Measurements from ENCODE around the gene ST8SIA3. TPM values are rescaled to one million over a fixed set of nuclear protein-coding genes. Genes with fewer than 3 reads are reported as not detected.

The ST8SIA3 gene
- total RNA-seq = not detected
- not detected for polyA plus RNA-seq

- H3K36me3 Mint-ChIP-seq = no peaks in the 10 kb centered on the region
- ATAC-seq (ENCODE audit: low read depth in 2 of 2) = no peak
- peaks cover 18% of the 10 kb centered on the region for H3K27me3 ChIP-seq (ENCODE audit: control insufficient read depth, insufficient read depth, low read length)
- no peak within 1 kb of the TSS for H3K27ac ChIP-seq (ENCODE audit: insufficient read depth, low read length, poor library complexity, severe bottlenecking)
- peaks cover 53% of the 10 kb centered on the region for H3K27me3 Mint-ChIP-seq
- H3K36me3 ChIP-seq (ENCODE audit: control insufficient read depth, insufficient read depth, low read length) = no peaks in the 10 kb centered on the region
- H3K9me3 Mint-ChIP-seq = peaks cover 0 to 10% (median 3%) of the 10 kb centered on the region in 7 donors
- peaks cover 0 to 4% (median 0%) of the 10 kb centered on the region in 4 donors for H3K4me1 Mint-ChIP-seq
- H3K4me1 ChIP-seq (ENCODE audit: control insufficient read depth, insufficient read depth, low read length, poor library complexity, severe bottlenecking) = no peaks in the 10 kb centered on the region
- DNase-seq = no peak
- H3K9me3 ChIP-seq (ENCODE audit: control insufficient read depth in 2 of 2, low read length in 2 of 2) = no peaks in the 10 kb centered on the region
- no peak within 1 kb of the TSS for H3K4me3 ChIP-seq (ENCODE audit: low read depth, low read length)
- H3K4me3 Mint-ChIP-seq = peak within 1 kb of the TSS in 1 of 4 donors; percentile 17
- H3K27ac Mint-ChIP-seq = no peak within 1 kb of the TSS
Observed at GRCh38 chr18:57352271-57352701, at the start of gene ST8SIA3. TSS of gene ST8SIA3 (plus strand) at chr18:57352557. CDS start at chr18:57352847, 290 bp downstream.

GRCh38 chr18:57311472-57311871, 40.9 kb upstream of the ST8SIA3 start:
- H3K4me3 ChIP-seq (ENCODE audit: low read depth, low read length) = no peak overlapping the region
- no peaks in the 10 kb centered on the region for H3K36me3 ChIP-seq (ENCODE audit: control insufficient read depth, insufficient read depth, low read length)
- H3K27me3 Mint-ChIP-seq = no peaks in the 10 kb centered on the region
- H3K9me3 Mint-ChIP-seq = peaks cover 0 to 3% (median 0%) of the 10 kb centered on the region in 7 donors
- ATAC-seq (ENCODE audit: low read depth in 2 of 2) (no peak), DNase-seq (no peak)
- no peaks in the 10 kb centered on the region for H3K9me3 ChIP-seq (ENCODE audit: control insufficient read depth in 2 of 2, low read length in 2 of 2)
- no peaks in the 10 kb centered on the region for H3K4me1 ChIP-seq (ENCODE audit: control insufficient read depth, insufficient read depth, low read length, poor library complexity, severe bottlenecking)
- H3K4me3 Mint-ChIP-seq = no peak overlapping the region
- no peak overlapping the region for H3K27ac Mint-ChIP-seq
- no peak overlapping the region for H3K27ac ChIP-seq (ENCODE audit: insufficient read depth, low read length, poor library complexity, severe bottlenecking)
- H3K27me3 ChIP-seq (ENCODE audit: control insufficient read depth, insufficient read depth, low read length) = no peaks in the 10 kb centered on the region
- no peaks in the 10 kb centered on the region for H3K36me3 Mint-ChIP-seq
- H3K4me1 Mint-ChIP-seq = no peaks in the 10 kb centered on the region

- H3K27ac Mint-ChIP-seq = no peak overlapping the region
- ATAC-seq (ENCODE audit: low read depth in 2 of 2) = no peak
- no peaks in the 10 kb centered on the region for H3K9me3 ChIP-seq (ENCODE audit: control insufficient read depth in 2 of 2, low read length in 2 of 2)
- no peak overlapping the region for H3K4me3 ChIP-seq (ENCODE audit: low read depth, low read length)
- no peaks in the 10 kb centered on the region for H3K4me1 Mint-ChIP-seq
- no peaks in the 10 kb centered on the region for H3K36me3 ChIP-seq (ENCODE audit: control insufficient read depth, insufficient read depth, low read length)
- DNase-seq = no peak
- H3K36me3 Mint-ChIP-seq = no peaks in the 10 kb centered on the region
- no peaks in the 10 kb centered on the region for H3K27me3 Mint-ChIP-seq
- no peaks in the 10 kb centered on the region for H3K27me3 ChIP-seq (ENCODE audit: control insufficient read depth, insufficient read depth, low read length)
- H3K27ac ChIP-seq (ENCODE audit: insufficient read depth, low read length, poor library complexity, severe bottlenecking) = no peak overlapping the region
- H3K4me3 Mint-ChIP-seq = no peak overlapping the region
- H3K4me1 ChIP-seq (ENCODE audit: control insufficient read depth, insufficient read depth, low read length, poor library complexity, severe bottlenecking) = no peaks in the 10 kb centered on the region
- H3K9me3 Mint-ChIP-seq = peaks cover 0 to 4% (median 0%) of the 10 kb centered on the region in 7 donors
Observed at GRCh38 chr18:57312346-57313144, 39.8 kb upstream of the ST8SIA3 start.

- H3K36me3 ChIP-seq (ENCODE audit: control insufficient read depth, insufficient read depth, low read length) = no peaks in the 10 kb centered on the region
- H3K27me3 Mint-ChIP-seq = peaks cover 6% of the 10 kb centered on the region
- no peaks in the 10 kb centered on the region for H3K4me1 Mint-ChIP-seq
- no peaks in the 10 kb centered on the region for H3K9me3 ChIP-seq (ENCODE audit: control insufficient read depth in 2 of 2, low read length in 2 of 2)
- no peaks in the 10 kb centered on the region for H3K4me1 ChIP-seq (ENCODE audit: control insufficient read depth, insufficient read depth, low read length, poor library complexity, severe bottlenecking)
- H3K27ac ChIP-seq (ENCODE audit: insufficient read depth, low read length, poor library complexity, severe bottlenecking) = no peak overlapping the region
- H3K27me3 ChIP-seq (ENCODE audit: control insufficient read depth, insufficient read depth, low read length) = peaks cover 6% of the 10 kb centered on the region
- no peak overlapping the region for H3K4me3 ChIP-seq (ENCODE audit: low read depth, low read length)
- no peak overlapping the region for H3K4me3 Mint-ChIP-seq
- peaks cover 0 to 8% (median 4%) of the 10 kb centered on the region in 7 donors for H3K9me3 Mint-ChIP-seq
- DNase-seq = no peak
- H3K27ac Mint-ChIP-seq = no peak overlapping the region
- H3K36me3 Mint-ChIP-seq = no peaks in the 10 kb centered on the region
- ATAC-seq (ENCODE audit: low read depth in 2 of 2) = no peak
Observed at GRCh38 chr18:57320603-57321002, 31.8 kb upstream of the ST8SIA3 start.

- DNase-seq = no peak
- H3K4me3 Mint-ChIP-seq = no peak overlapping the region
- peaks cover 0 to 8% (median 4%) of the 10 kb centered on the region in 7 donors for H3K9me3 Mint-ChIP-seq
- H3K4me1 Mint-ChIP-seq = no peaks in the 10 kb centered on the region
- no peak overlapping the region for H3K4me3 ChIP-seq (ENCODE audit: low read depth, low read length)
- H3K9me3 ChIP-seq (ENCODE audit: control insufficient read depth in 2 of 2, low read length in 2 of 2) = no peaks in the 10 kb centered on the region
- H3K27ac Mint-ChIP-seq = no peak overlapping the region
- peaks cover under 1% of the 10 kb centered on the region for H3K27me3 ChIP-seq (ENCODE audit: control insufficient read depth, insufficient read depth, low read length)
- no peaks in the 10 kb centered on the region for H3K36me3 Mint-ChIP-seq
- H3K27ac ChIP-seq (ENCODE audit: insufficient read depth, low read length, poor library complexity, severe bottlenecking) = no peak overlapping the region
- no peaks in the 10 kb centered on the region for H3K36me3 ChIP-seq (ENCODE audit: control insufficient read depth, insufficient read depth, low read length)
- H3K27me3 Mint-ChIP-seq = peaks cover 6% of the 10 kb centered on the region
- ATAC-seq (ENCODE audit: low read depth in 2 of 2) = no peak
- no peaks in the 10 kb centered on the region for H3K4me1 ChIP-seq (ENCODE audit: control insufficient read depth, insufficient read depth, low read length, poor library complexity, severe bottlenecking)
Observed at GRCh38 chr18:57325491-57326166, 26.7 kb upstream of the ST8SIA3 start.

- Histone ChIP-seq H3K27ac (ENCODE audit: insufficient read depth, low read length, poor library complexity, severe bottlenecking) (no peak overlapping the region), H3K4me3 (ENCODE audit: low read depth, low read length) (no peak overlapping the region), H3K36me3 (ENCODE audit: control insufficient read depth, insufficient read depth, low read length) (no peaks in the 10 kb centered on the region), H3K27me3 (ENCODE audit: control insufficient read depth, insufficient read depth, low read length) (no peaks in the 10 kb centered on the region), H3K9me3 (ENCODE audit: control insufficient read depth in 2 of 2, low read length in 2 of 2) (no peaks in the 10 kb centered on the region), H3K4me1 (ENCODE audit: control insufficient read depth, insufficient read depth, low read length, poor library complexity, severe bottlenecking) (no peaks in the 10 kb centered on the region)
- Mint-ChIP-seq H3K27ac (no peak overlapping the region), H3K9me3 (peaks cover 0 to 8% (median 4%) of the 10 kb centered on the region in 7 donors), H3K4me1 (no peaks in the 10 kb centered on the region), H3K27me3 (peaks cover 6% of the 10 kb centered on the region), H3K36me3 (no peaks in the 10 kb centered on the region), H3K4me3 (no peak overlapping the region)
- DNase-seq (no peak), ATAC-seq (ENCODE audit: low read depth in 2 of 2) (no peak)
Observed at GRCh38 chr18:57326718-57327323, 25.5 kb upstream of the ST8SIA3 start.

- Mint-ChIP-seq H3K4me1 (no peaks in the 10 kb centered on the region), H3K9me3 (peaks cover 0 to 8% (median 0%) of the 10 kb centered on the region in 7 donors), H3K27me3 (peaks cover 6% of the 10 kb centered on the region), H3K27ac (no peak overlapping the region), H3K36me3 (no peaks in the 10 kb centered on the region), H3K4me3 (no peak overlapping the region)
- ATAC-seq (ENCODE audit: low read depth in 2 of 2) (no peak), DNase-seq (no peak)
- H3K27me3 ChIP-seq (ENCODE audit: control insufficient read depth, insufficient read depth, low read length) = no peaks in the 10 kb centered on the region
- H3K4me1 ChIP-seq (ENCODE audit: control insufficient read depth, insufficient read depth, low read length, poor library complexity, severe bottlenecking) = no peaks in the 10 kb centered on the region
- H3K4me3 ChIP-seq (ENCODE audit: low read depth, low read length) = no peak overlapping the region
- no peaks in the 10 kb centered on the region for H3K9me3 ChIP-seq (ENCODE audit: control insufficient read depth in 2 of 2, low read length in 2 of 2)
- no peak overlapping the region for H3K27ac ChIP-seq (ENCODE audit: insufficient read depth, low read length, poor library complexity, severe bottlenecking)
- H3K36me3 ChIP-seq (ENCODE audit: control insufficient read depth, insufficient read depth, low read length) = no peaks in the 10 kb centered on the region
Observed at GRCh38 chr18:57328665-57329064, 23.7 kb upstream of the ST8SIA3 start.

All from CD4-positive, CD25-positive, alpha-beta regulatory T cell (primary cell).